Activated CD4-positive, alpha-beta memory T cell treated with anti-CD3 and anti-CD28 coated beads, Interleukin-2, amount 10 ng/mL, durations not matched to agents 7 days and 5 days (primary cell): ENCODE measurements around the gene CYREN. TPM values are rescaled to one million over a fixed set of nuclear protein-coding genes. Genes with fewer than 3 reads are reported as not detected.
A peak's percentile ranks its signal among the peaks of the same experiment; 100 is the strongest.

Experiments used
- CTCF ChIA-PET: fragments of 350-600 bp; sonication (Branson Sonifier 250); formaldehyde crosslinking; loops from one replicate; lab custom pipeline; 2021; ENCODE audit warnings: antibody characterized with exemption, inconsistent platforms; lab: Charles Lee
- POLR2A ChIA-PET: fragments of 350-600 bp; sonication (Branson Sonifier 250); formaldehyde crosslinking; loops from one replicate; lab custom pipeline; 2021; ENCODE audit warnings: antibody characterized with exemption; lab: Charles Lee
- DNase-seq: peaks from one replicate; pipeline ENCODE4 v3.0.0-alpha.2; 2020
- H3K27ac Mint-ChIP-seq: one replicate; pipeline ENCODE4 v1.8.0; 2021; ENCODE audit warnings: mild to moderate bottlenecking, mixed read lengths
- H3K27me3 Mint-ChIP-seq: one replicate; pipeline ENCODE4 v1.8.0; 2021; ENCODE audit warnings: mixed read lengths
- H3K36me3 Mint-ChIP-seq: one replicate; pipeline ENCODE4 v1.8.0; 2021; ENCODE audit warnings: low read depth, mixed read lengths
- H3K4me1 Mint-ChIP-seq: one replicate; pipeline ENCODE4 v1.8.0; 2021; ENCODE audit warnings: mixed read lengths
- H3K4me3 Mint-ChIP-seq: one replicate; pipeline ENCODE4 v1.8.0; 2021; ENCODE audit warnings: mild to moderate bottlenecking, mixed read lengths
- H3K9me3 Mint-ChIP-seq: one replicate; pipeline ENCODE4 v1.8.0; 2021; ENCODE audit warnings: mixed read lengths
- total RNA-seq, 2 experiments: library from RNA; stranded (reverse); gene quantifications; one replicate each; pipeline ENCODE4 v1.2.3, GENCODE V29; 2021

Gene CYREN
- total RNA-seq, 2 experiments from 2014 or later, result 32.0 to 32.1 TPM

DNA sequence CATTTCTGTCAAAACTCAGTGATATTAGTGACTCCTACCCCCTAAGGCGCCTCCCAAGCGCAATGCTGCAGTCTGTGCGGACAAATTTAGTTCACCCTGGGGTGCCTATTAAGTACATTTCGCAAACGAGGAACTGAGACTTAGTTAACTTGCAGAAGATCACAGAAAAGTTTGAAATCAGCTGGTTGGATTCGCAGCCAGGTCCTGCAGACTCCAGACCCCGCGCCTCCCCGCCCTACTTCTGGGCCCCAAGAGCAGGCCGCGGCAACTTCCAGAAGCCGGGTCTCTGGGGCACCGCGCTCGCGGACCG is 588 bp downstream of the CYREN start:
- Mint-ChIP-seq H3K9me3 (no peaks in the 10 kb centered on the region), H3K36me3 (peaks cover 48% of the 10 kb centered on the region), H3K4me3 (peak overlapping the region; percentile 87), H3K4me1 (peaks cover 51% of the 10 kb centered on the region), H3K27ac (peak overlapping the region; percentile 93), H3K27me3 (no peaks in the 10 kb centered on the region)
- CTCF ChIA-PET, result interaction anchor here (0.6 to 5.0 kb wide), 17 partner anchors 9 to 538 kb away, joined by 3 to 88 read pairs (median 4); partner anchors contain the start of genes AGBL3, BPGM, TMEM140 and WDR91
- POLR2A ChIA-PET, result interaction anchor here (0.9 to 9.1 kb wide), 12 partner anchors 11 to 524 kb away, joined by 3 to 181 read pairs (median 6); partner anchors contain the start of genes AGBL3, BPGM, TMEM140 and WDR91
- no peak for DNase-seq

DNA sequence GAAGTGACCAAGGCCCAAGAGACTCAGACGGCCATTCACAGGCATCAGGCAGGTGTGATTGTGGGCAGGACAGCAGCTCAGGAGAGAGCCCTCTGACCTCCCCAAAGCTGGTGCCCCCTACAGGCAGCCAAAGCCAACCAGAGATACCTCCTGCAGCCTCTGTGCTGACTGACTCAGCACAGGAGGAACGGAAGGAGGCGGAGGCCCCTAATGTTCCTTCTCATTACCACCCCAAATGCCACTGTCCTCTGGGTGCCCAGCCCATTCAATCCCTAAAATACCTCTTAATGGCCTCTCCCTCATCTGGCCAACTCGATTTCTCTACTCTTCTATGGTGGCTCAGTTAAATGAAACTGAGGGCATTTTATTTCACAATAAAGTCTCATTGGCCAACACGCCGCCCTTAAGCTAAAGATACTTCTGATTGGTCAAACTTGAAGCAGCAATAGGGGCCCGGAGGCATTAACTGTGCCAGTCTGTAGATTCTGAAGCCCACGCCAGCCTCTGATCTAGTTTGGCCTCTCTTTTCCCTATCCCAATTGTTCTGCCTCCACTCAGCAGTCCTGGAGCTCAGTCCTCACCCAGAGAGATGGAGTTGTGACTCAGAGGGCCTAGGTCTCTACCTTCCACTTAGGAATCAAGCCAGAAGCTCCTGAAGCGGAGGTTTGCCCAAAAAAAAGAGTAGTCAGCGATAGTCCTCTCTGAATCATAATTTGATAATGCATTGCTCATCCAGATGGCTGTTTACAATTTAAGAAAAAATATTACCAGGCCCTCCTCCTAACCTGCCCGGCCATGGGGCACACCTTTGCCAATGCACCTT is 1.2 kb downstream of the CYREN start:
- H3K4me1 Mint-ChIP-seq, result peaks cover 51% of the 10 kb centered on the region
- H3K4me3 Mint-ChIP-seq, result peak overlapping the region; percentile 87
- ChIA-PET CTCF (interaction anchor here (0.6 to 5.0 kb wide), 17 partner anchors 9 to 537 kb away, joined by 3 to 88 read pairs (median 4); partner anchors contain the start of genes AGBL3, BPGM, TMEM140 and WDR91), POLR2A (interaction anchor here (0.6 to 9.1 kb wide), 12 partner anchors 10 to 524 kb away, joined by 3 to 181 read pairs (median 5); partner anchors contain the start of genes AGBL3, BPGM, TMEM140 and WDR91)
- H3K27me3 Mint-ChIP-seq, result no peaks in the 10 kb centered on the region
- peak overlapping the region; percentile 93 for H3K27ac Mint-ChIP-seq
- peaks cover 54% of the 10 kb centered on the region for H3K36me3 Mint-ChIP-seq
- peak; percentile 75 for DNase-seq
- no peaks in the 10 kb centered on the region for H3K9me3 Mint-ChIP-seq

- peak; percentile 15 for DNase-seq
- H3K27ac Mint-ChIP-seq, result peak overlapping the region; percentile 93
- H3K36me3 Mint-ChIP-seq, result peaks cover 61% of the 10 kb centered on the region
- H3K27me3 Mint-ChIP-seq, result no peaks in the 10 kb centered on the region
- H3K4me3 Mint-ChIP-seq, result peak overlapping the region; percentile 87
- POLR2A ChIA-PET, result interaction anchor here (1.3 to 9.1 kb wide), 7 partner anchors 9 to 182 kb away, joined by 5 to 181 read pairs (median 5); partner anchors contain the start of genes AGBL3, TMEM140 and WDR91
- no peaks in the 10 kb centered on the region for H3K9me3 Mint-ChIP-seq
- H3K4me1 Mint-ChIP-seq, result peaks cover 56% of the 10 kb centered on the region
- CTCF ChIA-PET, result interaction anchor here (0.7 to 5.0 kb wide), 12 partner anchors 8 to 536 kb away, joined by 3 to 88 read pairs (median 6); partner anchors contain the start of genes AGBL3, BPGM, TMEM140 and WDR91
Observed at GRCh38 chr7:135168489-135169140, 1.9 kb downstream of the CYREN start.

GRCh38 chr7:135168001-135168400 is 2.5 kb downstream of the CYREN start:
- Mint-ChIP-seq H3K4me1 (peaks cover 56% of the 10 kb centered on the region), H3K9me3 (peaks cover under 1% of the 10 kb centered on the region), H3K4me3 (peak overlapping the region; percentile 32), H3K27me3 (no peaks in the 10 kb centered on the region), H3K36me3 (peaks cover 62% of the 10 kb centered on the region), H3K27ac (peak overlapping the region; percentile 93)
- ChIA-PET CTCF (interaction anchor here (1.1 to 5.0 kb wide), 6 partner anchors 7 to 522 kb away, joined by 3 to 88 read pairs (median 28); partner anchors contain the start of genes AGBL3, BPGM, TMEM140 and WDR91), POLR2A (interaction anchor here (3.5 to 9.1 kb wide), 3 partner anchors 9 to 43 kb away, joined by 26 to 181 read pairs (median 53); partner anchors contain the start of genes TMEM140 and WDR91)
- peak; percentile 26 for DNase-seq

GRCh38 chr7:135167365-135167917 is 3.1 kb downstream of the CYREN start:
- ChIA-PET POLR2A (interaction anchor here (4.6 to 9.1 kb wide), 2 partner anchors 8 to 18 kb away, joined by 53 to 181 read pairs; partner anchors contain the start of gene TMEM140), CTCF (interaction anchor here (0.6 to 5.0 kb wide), 3 partner anchors 19 to 181 kb away, joined by 3 to 88 read pairs (median 58); partner anchors contain the start of genes AGBL3 and TMEM140)
- H3K4me3 Mint-ChIP-seq, result no peak overlapping the region
- peaks cover 67% of the 10 kb centered on the region for H3K36me3 Mint-ChIP-seq
- H3K27me3 Mint-ChIP-seq, result no peaks in the 10 kb centered on the region
- no peak for DNase-seq
- H3K4me1 Mint-ChIP-seq, result peaks cover 58% of the 10 kb centered on the region
- peaks cover 5% of the 10 kb centered on the region for H3K9me3 Mint-ChIP-seq
- peak overlapping the region; percentile 55 for H3K27ac Mint-ChIP-seq

GRCh38 chr7:135166338-135166990 is 4.0 kb downstream of the CYREN start:
- CTCF ChIA-PET, result interaction anchor here (0.6 kb wide), 1 partner anchor 22 kb away, joined by 3 read pairs; no protein-coding TSS in a partner anchor
- no peak for DNase-seq
- Mint-ChIP-seq H3K27ac (peak overlapping the region; percentile 19), H3K4me3 (no peak overlapping the region), H3K27me3 (no peaks in the 10 kb centered on the region), H3K9me3 (peaks cover 11% of the 10 kb centered on the region), H3K4me1 (peaks cover 56% of the 10 kb centered on the region), H3K36me3 (peaks cover 77% of the 10 kb centered on the region)
- POLR2A ChIA-PET, result interaction anchor here (0.6 to 9.1 kb wide), 3 partner anchors 9 to 32 kb away, joined by 3 to 181 read pairs (median 4); partner anchors contain the start of gene TMEM140

DNA sequence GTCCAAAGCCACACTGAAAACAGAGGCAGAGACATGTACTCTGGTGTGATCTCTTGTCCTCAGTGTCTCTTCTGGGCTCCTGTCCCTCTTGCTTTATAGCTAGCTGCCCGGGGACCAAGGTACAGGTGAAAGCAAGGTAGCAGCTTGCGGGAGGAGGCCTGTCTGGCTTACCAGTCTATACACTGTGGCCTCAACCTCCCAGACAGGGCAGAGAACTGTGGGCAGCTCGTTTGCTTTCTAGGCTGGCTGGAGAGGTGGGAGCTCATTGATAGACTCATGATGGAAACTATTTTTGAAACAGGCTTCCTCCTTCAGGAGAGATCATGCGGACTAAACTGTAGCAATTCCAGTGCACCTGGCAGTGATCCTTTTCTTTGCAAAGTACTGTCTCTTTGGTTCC is 4.6 kb downstream of the CYREN start:
- DNase-seq, result no peak
- H3K4me1 Mint-ChIP-seq, result peaks cover 60% of the 10 kb centered on the region

DNA sequence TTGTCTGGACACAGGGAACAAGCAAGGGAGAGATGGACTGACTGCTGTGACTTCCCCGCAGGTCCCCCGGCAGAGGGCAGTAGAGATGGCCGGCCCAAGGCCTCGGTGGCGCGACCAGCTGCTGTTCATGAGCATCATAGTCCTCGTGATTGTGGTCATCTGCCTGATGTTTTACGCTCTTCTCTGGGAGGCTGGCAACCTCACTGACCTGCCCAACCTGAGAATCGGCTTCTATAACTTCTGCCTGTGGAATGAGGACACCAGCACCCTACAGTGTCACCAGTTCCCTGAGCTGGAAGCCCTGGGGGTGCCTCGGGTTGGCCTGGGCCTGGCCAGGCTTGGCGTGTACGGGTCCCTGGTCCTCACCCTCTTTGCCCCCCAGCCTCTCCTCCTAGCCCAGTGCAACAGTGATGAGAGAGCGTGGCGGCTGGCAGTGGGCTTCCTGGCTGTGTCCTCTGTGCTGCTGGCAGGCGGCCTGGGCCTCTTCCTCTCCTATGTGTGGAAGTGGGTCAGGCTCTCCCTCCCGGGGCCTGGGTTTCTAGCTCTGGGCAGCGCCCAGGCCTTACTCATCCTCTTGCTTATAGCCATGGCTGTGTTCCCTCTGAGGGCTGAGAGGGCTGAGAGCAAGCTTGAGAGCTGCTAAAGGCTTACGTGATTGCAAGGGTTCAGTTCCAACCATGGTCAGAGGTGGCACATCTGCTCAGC is 6.0 kb downstream of the CYREN start:
- DNase-seq, result no peak
- POLR2A ChIA-PET, result interaction anchor here (0.9 to 9.1 kb wide), 2 partner anchors 10 to 15 kb away, joined by 3 to 181 read pairs; partner anchors contain the start of gene TMEM140
- Mint-ChIP-seq H3K27ac (no peak overlapping the region), H3K9me3 (peaks cover 11% of the 10 kb centered on the region), H3K4me1 (peaks cover 67% of the 10 kb centered on the region), H3K36me3 (peaks cover 93% of the 10 kb centered on the region), H3K27me3 (no peaks in the 10 kb centered on the region), H3K4me3 (no peak overlapping the region)
- CTCF ChIA-PET, result interaction anchor here (0.6 kb wide), 1 partner anchor 17 kb away, joined by 3 read pairs; the partner anchor contains the start of gene TMEM140

More for the DNA sequence above, 4.6 kb downstream of the CYREN start:
- H3K4me3 Mint-ChIP-seq, result no peak overlapping the region
- H3K9me3 Mint-ChIP-seq, result peaks cover 11% of the 10 kb centered on the region
- POLR2A ChIA-PET, result interaction anchor here (0.6 to 9.1 kb wide), 3 partner anchors 8 to 32 kb away, joined by 3 to 181 read pairs (median 4); partner anchors contain the start of gene TMEM140
- no peaks in the 10 kb centered on the region for H3K27me3 Mint-ChIP-seq
- H3K36me3 Mint-ChIP-seq, result peaks cover 83% of the 10 kb centered on the region
- CTCF ChIA-PET, result no interaction called here
- no peak overlapping the region for H3K27ac Mint-ChIP-seq

- peaks cover 94% of the 10 kb centered on the region for H3K36me3 Mint-ChIP-seq
- H3K4me3 Mint-ChIP-seq, result no peak overlapping the region
- POLR2A ChIA-PET, result interaction anchor here (7.1 kb wide), 2 partner anchors 7 to 13 kb away, joined by 53 to 90 read pairs; partner anchors contain the start of genes CYREN and TMEM140
- H3K27me3 Mint-ChIP-seq, result no peaks in the 10 kb centered on the region
- H3K4me1 Mint-ChIP-seq, result peaks cover 60% of the 10 kb centered on the region
- H3K9me3 Mint-ChIP-seq, result peaks cover 15% of the 10 kb centered on the region
- CTCF ChIA-PET, result no interaction called here
- H3K27ac Mint-ChIP-seq, result no peak overlapping the region
- no peak for DNase-seq
Observed at GRCh38 chr7:135162382-135163001, 8.0 kb downstream of the CYREN start.

DNA sequence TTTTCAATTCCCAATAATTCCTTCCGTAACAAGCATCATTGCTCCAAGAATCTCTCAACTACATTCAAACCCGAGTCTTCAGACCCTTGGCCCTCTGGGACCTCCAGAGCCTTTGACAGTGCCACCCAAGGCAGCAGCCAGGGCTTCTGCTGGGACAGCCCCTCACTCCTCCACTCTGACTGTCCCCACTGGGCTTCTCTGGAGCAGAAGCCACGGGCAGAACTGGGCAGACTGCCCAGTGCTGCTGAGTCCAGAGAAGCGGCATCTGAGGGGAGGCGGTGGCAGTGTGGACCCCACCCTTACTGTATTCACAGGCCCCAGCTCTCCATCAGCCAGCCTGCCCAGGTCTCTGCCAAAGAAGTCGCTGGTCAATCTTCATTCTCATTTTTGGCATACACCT is 8.8 kb downstream of the CYREN start:
- CTCF ChIA-PET, result interaction anchor here (1.2 to 2.8 kb wide), 2 partner anchors 8 to 175 kb away, joined by 6 to 31 read pairs; partner anchors contain the start of genes AGBL3 and CYREN
- Mint-ChIP-seq H3K9me3 (peaks cover 20% of the 10 kb centered on the region), H3K36me3 (peaks cover 94% of the 10 kb centered on the region), H3K4me1 (peaks cover 58% of the 10 kb centered on the region), H3K27ac (peak overlapping the region; percentile 83), H3K27me3 (no peaks in the 10 kb centered on the region), H3K4me3 (no peak overlapping the region)
- POLR2A ChIA-PET, result interaction anchor here (7.1 kb wide), 2 partner anchors 8 to 12 kb away, joined by 53 to 90 read pairs; partner anchors contain the start of genes CYREN and TMEM140
- DNase-seq, result no peak
